ENCODE measurements around the gene RPL18.

DNA sequence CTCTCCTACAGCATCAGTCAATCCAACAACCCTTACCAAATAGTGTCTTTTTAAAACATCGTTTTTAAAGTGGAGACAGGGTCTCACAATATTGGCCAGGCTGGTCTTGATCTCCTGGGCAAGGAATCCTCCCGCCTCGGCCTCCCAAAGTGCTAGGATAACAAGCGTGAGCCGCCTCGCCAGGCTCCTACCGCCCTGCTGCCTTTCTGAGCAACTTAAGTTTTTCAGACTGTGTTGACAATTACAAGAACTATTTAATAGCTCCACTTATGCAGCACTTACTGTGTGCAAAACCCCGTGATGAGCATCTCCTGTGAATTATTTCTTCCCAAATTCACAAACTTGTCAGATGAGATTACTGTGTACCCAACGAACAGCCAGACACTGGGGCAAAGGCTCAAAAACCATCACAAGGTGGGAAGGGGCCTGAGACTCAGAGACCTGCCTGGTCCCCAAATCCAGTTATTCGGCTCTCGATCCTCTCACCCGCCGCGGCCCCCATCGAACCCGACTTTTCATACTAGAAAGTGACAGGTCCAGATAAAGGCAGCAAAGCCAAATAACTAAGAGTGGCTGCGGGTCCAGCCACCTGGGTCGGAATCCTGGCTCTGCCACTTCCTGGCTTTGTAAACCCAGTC is 581 bp downstream of the RPL18 start:
- no peak for TF ChIP-seq CTCF (IDR thresholded peaks at IDR 0.05)
- no peak for TF ChIP-seq POLR2A (IDR thresholded peaks at IDR 0.05)

Data from lower leg skin (tissue), 3 donors.